GM18499 (cell line): ENCODE data around the gene P4HA1.
"Not testable (repeated sequence)": the region's sequence is repeated elsewhere in the genome, so short reads cannot be mapped to it uniquely, and the experiment has no call there.

Experiments
- ATAC-seq: cut with Tn5 transposase; IDR thresholded peaks from one replicate; pipeline ENCODE4 v1.9.1; 2021; ENCODE audit warnings: moderate number of reproducible peaks; ENCODE audit not compliant: insufficient read depth, unreplicated experiment

Gene P4HA1

DNA sequence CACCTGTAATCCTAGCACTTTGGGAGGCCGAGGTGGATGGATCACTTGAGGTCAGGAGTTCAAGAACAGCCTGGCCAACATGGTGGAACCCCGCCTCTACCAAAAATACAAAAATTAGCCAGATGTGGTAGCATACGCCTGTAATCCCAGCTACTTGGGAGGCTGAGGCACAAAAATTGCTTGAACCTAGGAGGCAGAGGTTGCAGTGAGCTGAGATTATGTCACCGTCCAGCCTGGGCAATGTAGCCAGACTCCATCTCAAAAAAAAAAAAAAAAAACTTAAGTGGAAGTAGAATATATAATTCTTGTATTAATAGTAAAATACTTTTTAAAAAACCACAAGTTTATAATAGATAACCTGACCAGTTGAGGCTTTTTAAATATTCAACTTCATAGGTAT lies 112.0 kb downstream of the P4HA1 start:
- not testable (repeated sequence) for ATAC-seq

DNA sequence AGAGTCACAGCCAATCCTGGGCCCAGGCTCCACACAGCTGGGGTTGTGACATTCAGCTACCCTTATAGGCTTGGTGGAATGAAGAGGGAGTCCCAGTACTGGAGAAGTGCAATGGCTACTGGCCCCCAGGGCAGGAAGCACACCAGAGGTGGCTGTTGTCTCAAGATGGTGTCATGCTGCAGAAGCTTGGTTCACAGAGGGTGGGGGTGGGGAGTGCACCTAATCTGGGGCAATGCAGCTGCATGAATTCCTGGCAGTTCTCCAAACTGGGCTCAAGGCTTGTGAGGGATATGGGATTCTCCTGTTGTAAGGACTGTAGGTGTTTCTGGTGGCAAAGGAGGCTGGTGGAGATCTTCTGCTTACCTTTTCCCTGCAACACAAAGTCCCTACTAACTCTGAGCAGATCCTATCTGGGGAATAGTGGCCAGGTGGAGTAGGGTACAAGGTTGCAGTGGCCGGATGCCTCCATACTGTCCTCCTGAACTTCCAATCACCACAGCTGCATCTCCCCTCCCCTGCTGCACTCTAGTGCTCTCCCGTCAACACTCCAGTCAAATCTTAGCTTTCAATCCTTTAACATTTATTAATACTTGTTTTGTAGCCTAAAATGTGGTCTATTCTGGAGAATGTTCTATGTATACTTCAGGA lies 114.7 kb downstream of the P4HA1 start:
- ATAC-seq: no peak

DNA sequence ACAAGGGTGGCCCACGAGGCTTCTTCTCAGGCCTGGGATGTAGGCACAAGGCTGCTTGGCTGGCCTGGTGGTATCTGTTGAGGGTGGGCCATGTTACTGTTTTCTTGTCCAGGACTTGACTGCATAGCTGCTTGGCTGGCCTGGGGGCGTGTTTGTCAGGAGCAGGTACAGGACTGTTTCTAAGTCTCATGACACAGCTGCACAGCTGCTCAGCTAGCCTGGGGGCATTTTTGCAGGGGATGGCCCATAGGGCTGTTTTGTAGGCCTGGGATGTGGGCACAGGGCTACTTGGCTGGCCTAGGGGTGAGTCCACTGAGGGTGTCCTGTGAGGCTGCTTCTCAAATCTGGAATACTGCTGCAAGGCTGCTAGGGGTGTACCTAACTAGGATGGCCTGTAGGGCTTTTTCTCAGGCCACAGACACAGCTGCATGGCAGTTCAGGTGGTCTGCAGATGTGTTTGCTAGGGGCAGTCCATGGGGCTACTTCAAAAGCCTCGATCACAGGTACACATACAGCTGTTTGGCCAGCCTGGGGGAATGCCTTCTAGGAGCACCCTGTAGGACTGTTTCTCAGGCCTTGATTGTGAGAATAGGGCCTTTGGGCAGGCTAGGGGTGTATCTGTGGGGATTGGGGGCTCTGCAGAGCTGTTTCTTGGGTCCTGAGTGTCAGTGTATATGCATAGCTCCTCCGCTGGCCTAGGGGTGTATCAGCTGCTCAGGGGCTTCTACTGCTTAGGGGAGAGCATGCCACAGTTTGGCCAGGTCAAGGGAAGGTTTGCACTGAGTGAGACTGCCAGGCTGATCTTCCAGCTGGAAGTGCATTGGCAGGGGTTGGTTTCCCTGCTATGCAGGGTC lies 115.4 kb downstream of the P4HA1 start:
- ATAC-seq: no peak

DNA sequence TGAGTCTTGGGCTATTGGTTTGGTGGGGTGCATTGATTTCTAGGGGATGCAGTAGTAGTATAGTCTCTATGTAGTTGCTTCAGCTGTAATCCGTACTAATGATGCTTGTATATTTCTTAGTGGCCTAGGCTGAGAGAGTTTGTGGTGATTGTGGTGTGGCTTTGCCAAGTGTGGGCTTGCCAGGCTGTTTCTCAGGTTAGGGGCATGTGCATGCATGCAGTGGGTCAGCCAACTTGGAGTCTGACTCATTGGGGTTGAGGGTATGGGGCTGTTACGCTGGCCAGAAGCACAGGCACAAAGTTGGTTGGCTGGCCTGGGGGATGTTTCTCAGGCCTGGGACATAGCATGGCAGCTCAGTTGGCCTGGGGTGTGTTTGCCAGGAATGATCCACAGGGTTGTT lies 116.3 kb downstream of the P4HA1 start:
- ATAC-seq: no peak

DNA sequence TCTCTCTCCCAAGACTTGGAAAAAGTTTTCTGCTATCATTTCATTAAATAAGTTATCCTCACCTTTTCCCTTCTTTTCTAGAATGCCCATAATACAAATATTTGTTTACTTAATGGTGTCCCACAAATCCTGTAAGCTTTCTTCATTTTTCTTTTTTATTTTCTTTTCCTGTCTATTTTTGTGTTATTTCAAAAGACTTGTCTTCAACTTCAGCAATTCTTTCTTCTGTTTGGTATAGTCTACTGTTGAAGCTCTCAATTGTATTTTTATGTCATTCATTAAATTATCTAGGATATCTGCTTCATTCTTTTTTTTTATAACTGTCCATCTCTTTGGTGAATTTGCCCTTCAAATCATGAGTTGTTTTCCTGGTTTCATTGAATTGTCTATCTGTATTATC lies 117.0 kb downstream of the P4HA1 start:
- no peak for ATAC-seq

DNA sequence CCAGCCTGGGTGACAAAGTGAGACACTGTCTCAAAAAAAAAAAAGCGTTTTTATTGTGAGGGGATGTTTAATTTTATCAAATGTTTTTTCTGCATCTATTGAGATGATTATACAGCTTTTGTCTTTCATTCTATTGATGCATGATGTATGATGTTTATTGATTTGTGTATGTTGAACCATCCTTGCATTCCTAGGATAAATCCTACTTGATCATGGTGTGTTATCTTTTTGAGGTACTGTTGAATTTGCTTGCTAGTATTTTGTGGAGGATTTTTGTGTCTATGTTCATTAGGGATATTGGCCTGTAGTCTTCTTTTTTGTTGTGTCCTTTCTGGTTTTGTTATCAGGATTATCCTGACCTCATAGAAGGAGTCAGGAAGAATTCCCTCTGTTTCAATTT lies 119.8 kb downstream of the P4HA1 start:
- ATAC-seq: no peak
